IPS-20b (cell line): ENCODE data around the gene PLCXD3.
A peak's percentile ranks its signal among the peaks of the same experiment; 100 is the strongest.

Experiments used
- H3K27ac ChIP-seq: one replicate; pipeline ENCODE4 v1.5.1; 2013; ENCODE audit warnings: low read length
- H3K27me3 ChIP-seq: 2 replicates; pipeline ENCODE4 v1.6.1; 2013; ENCODE audit warnings: mild to moderate bottlenecking, low read length, inconsistent platforms; ENCODE audit not compliant: insufficient read depth
- H3K36me3 ChIP-seq: 2 replicates; pipeline ENCODE4 v1.6.1; 2013; ENCODE audit warnings: low read depth, mild to moderate bottlenecking, inconsistent platforms, low read length, moderate library complexity; ENCODE audit not compliant: insufficient read depth
- H3K4me1 ChIP-seq: 2 replicates; pipeline ENCODE4 v1.6.1; 2013; ENCODE audit warnings: mild to moderate bottlenecking, control low read depth, inconsistent platforms, low read length, moderate library complexity; ENCODE audit not compliant: insufficient read depth
- H3K4me3 ChIP-seq: 2 replicates; pipeline ENCODE4 v1.5.1; 2013; ENCODE audit warnings: mild to moderate bottlenecking, low read length, inconsistent platforms
- H3K9ac ChIP-seq: 2 replicates; pipeline ENCODE4 v1.6.1; 2013; ENCODE audit warnings: low read depth, mild to moderate bottlenecking, inconsistent platforms, low read length, moderate library complexity
- H3K9me3 ChIP-seq: 2 replicates; pipeline ENCODE4 v1.6.1; 2013; ENCODE audit warnings: mild to moderate bottlenecking, low read depth, low read length, inconsistent platforms; ENCODE audit not compliant: insufficient read depth

Gene PLCXD3

DNA sequence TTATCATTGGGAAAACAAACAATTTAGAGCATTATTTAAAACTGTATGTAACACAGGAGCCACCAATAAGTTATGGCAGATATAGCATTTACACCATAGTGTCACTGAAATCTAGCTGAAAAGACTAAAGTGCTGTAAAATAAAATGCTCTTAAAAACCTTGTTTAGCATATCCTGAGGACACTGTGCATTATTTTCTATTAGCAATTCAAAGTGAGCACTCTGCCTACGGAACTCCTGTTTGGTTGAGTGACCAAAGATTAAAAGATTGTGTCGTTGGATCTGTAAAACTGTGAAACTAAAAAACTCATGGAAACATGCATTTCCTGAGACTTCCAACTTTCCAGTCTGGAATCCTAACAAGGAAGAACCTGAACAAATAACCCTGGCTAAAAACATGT is 201.1 kb downstream of the PLCXD3 start:
- no peaks in the 10 kb centered on the region for H3K4me1 ChIP-seq
- no peaks in the 10 kb centered on the region for H3K36me3 ChIP-seq
- no peak overlapping the region for H3K9ac ChIP-seq
- H3K27me3 ChIP-seq = no peaks in the 10 kb centered on the region
- no peak overlapping the region for H3K4me3 ChIP-seq
- no peaks in the 10 kb centered on the region for H3K9me3 ChIP-seq
- no peak overlapping the region for H3K27ac ChIP-seq

DNA sequence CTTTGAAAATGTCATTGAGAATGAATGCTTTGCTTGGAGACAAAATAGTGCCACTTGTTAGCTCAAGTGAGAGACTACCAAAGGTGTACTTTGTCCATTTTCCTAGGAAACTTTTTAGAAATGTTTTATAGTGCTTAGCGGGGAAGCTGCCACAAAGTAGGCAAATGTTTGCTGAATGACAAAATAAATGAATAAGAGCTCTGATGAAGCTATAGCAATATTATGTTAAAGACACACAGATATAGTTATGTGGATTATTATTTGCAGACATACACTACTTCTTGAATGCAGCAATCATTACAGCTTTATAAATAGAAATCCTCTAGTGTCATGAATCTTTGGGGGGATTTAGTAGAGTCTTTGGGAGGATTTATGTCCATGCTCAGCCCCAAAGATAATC is 204.4 kb downstream of the PLCXD3 start:
- no peaks in the 10 kb centered on the region for H3K36me3 ChIP-seq
- H3K4me3 ChIP-seq = no peak overlapping the region
- H3K27ac ChIP-seq = no peak overlapping the region
- H3K9me3 ChIP-seq = no peaks in the 10 kb centered on the region
- H3K27me3 ChIP-seq = no peaks in the 10 kb centered on the region
- no peaks in the 10 kb centered on the region for H3K4me1 ChIP-seq
- H3K9ac ChIP-seq = no peak overlapping the region

DNA sequence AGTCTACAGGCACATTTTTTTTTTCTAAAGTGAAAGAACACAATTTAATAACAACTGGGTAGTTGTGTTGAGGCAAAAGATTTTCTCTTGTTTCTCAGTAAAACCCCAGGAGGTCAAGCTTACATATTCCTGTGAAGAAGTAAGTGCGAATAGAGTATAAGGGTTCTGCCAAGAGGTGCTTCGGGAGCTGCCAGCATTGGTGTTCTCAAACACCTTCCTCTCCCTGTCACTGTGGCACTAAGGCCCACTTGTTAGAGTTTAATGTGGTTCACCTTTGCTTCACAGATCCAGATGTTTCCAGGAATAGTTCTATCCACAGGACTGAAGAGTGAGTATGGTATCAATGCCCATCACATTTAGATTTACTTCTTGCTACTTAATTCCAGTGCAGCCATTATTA is 205.3 kb downstream of the PLCXD3 start:
- H3K9ac ChIP-seq = no peak overlapping the region
- no peaks in the 10 kb centered on the region for H3K36me3 ChIP-seq
- H3K27ac ChIP-seq = no peak overlapping the region
- no peaks in the 10 kb centered on the region for H3K9me3 ChIP-seq
- no peaks in the 10 kb centered on the region for H3K27me3 ChIP-seq
- no peaks in the 10 kb centered on the region for H3K4me1 ChIP-seq
- no peak overlapping the region for H3K4me3 ChIP-seq

DNA sequence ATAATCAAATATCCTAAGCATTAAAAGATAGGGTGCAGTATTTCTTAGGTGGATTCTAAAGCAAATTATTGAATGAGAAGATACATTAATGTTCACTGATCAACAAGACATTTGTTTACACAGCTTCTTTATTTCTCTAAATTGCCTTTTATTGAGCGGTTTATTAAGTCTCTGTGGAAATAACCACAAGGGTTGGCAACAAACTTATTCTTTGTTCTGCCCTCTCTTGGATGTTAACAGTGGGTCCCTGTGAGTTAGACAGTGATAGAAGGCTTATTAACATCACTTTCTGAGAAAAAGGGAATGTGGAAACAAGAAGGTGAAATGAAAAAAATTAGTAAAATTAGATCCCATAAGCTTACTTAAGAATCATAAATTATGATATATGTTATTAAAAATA is 214.3 kb downstream of the PLCXD3 start:
- no peak overlapping the region for H3K9ac ChIP-seq
- H3K36me3 ChIP-seq = no peaks in the 10 kb centered on the region
- no peaks in the 10 kb centered on the region for H3K4me1 ChIP-seq
- no peak overlapping the region for H3K4me3 ChIP-seq
- H3K27me3 ChIP-seq = no peaks in the 10 kb centered on the region
- 0 out of 2 replicates have a peak, but pooled peaks cover 2% of the 10 kb centered on the region for H3K9me3 ChIP-seq
- H3K27ac ChIP-seq = no peak overlapping the region

DNA sequence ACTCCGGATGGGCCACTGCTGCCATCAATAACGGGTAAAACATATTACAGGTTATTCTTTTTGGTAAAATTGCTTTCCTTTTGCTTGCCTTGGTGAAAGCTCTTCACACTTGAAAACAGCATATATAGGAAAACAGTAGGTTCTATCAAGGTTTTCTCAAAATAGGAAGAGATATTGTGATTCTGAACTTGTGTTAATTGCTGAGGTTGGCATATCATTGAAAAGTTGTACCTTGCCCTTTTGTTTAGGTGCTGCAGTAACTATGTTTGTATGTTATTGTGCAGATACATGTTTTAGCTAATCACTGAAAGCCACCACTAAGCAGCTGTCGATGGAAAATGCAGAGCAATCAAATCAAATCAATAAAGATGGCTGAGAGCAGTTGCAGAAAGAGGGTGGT is 219.1 kb downstream of the PLCXD3 start:
- no peaks in the 10 kb centered on the region for H3K36me3 ChIP-seq
- no peaks in the 10 kb centered on the region for H3K27me3 ChIP-seq
- H3K27ac ChIP-seq = no peak overlapping the region
- no peaks in the 10 kb centered on the region for H3K4me1 ChIP-seq
- H3K4me3 ChIP-seq = no peak overlapping the region
- H3K9ac ChIP-seq = no peak overlapping the region
- peaks cover 10% of the 10 kb centered on the region; the same call in 1 of the 2 replicates for H3K9me3 ChIP-seq

DNA sequence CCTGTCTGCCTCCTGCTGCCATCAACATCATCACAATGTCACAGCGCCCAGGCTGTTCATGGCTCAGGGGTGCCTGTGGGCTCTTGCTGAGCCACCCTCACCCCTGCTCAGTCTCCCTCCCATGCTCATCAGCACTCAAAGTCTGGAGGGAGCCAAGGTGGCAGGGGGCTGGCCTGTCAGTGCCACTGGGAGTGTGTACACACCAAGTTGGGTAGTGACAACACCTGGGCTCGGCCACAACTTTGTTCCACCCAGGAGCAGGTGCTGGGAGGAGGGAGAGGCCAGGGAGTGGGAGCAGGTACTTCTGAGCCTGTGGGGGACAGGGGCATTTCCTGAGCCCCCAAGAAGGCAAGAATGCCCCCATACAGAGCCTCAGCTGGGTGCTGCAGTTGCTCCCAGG is 219.6 kb downstream of the PLCXD3 start:
- Histone ChIP-seq H3K27me3 (no peaks in the 10 kb centered on the region), H3K27ac (no peak overlapping the region), H3K9me3 (peaks cover 10% of the 10 kb centered on the region; the same call in 1 of the 2 replicates), H3K36me3 (no peaks in the 10 kb centered on the region), H3K9ac (no peak overlapping the region), H3K4me3 (no peak overlapping the region), H3K4me1 (peaks cover 3% of the 10 kb centered on the region; the same call in 1 of the 2 replicates)

DNA sequence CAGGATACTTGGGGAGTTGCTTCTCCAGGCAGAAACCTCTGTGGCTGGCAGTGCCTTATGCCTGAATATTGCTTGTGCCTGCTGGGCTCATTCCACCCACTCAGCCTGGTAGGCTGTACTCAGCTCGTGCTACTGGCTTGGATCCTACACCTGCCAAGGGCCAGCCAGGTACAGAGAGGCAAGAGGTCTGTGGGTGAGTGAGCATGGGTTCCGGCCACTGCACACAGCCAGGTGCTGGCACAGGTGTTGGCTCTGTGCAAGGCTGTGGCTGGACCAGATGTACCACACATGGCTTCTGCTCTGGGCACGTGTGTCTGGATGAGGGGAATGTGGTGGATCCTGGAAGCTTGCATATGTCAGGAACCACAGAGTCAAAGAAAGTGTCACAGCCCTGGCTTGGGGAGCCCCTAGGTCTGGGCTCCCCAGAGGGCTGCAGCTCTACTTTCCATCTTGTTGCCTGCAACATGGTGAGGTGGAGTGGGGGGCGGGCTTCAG is 220.4 kb downstream of the PLCXD3 start:
- Histone ChIP-seq H3K27ac (no peak overlapping the region), H3K9ac (no peak overlapping the region), H3K4me1 (peaks cover 9% of the 10 kb centered on the region; the same call in 1 of the 2 replicates), H3K4me3 (no peak overlapping the region), H3K36me3 (no peaks in the 10 kb centered on the region), H3K27me3 (no peaks in the 10 kb centered on the region), H3K9me3 (peaks cover 10% of the 10 kb centered on the region; the same call in 1 of the 2 replicates)

DNA sequence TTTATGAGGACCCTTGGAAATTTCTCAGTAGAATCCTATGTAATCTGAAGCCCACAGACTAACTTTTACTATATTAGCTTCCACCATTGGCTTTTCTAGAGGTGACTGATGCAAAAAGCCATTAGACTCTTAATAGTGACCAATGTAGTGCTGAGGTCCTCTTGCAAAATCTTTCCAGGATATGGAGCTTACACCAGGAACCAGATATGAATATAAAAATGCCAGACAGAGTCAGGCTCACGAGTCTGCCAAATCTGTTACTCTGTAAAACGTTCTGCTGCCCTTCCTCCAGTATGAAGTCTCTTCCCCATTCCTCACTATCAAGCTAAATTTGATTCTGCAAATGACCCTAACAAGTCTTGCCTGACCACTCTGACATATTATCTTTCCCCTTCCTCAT is 223.7 kb downstream of the PLCXD3 start:
- Histone ChIP-seq H3K27me3 (no peaks in the 10 kb centered on the region), H3K4me3 (no peak overlapping the region), H3K36me3 (no peaks in the 10 kb centered on the region), H3K9me3 (peaks cover 10% of the 10 kb centered on the region; the same call in 1 of the 2 replicates), H3K4me1 (peaks cover 20% of the 10 kb centered on the region; the same call in 1 of the 2 replicates), H3K9ac (no peak overlapping the region), H3K27ac (no peak overlapping the region)

DNA sequence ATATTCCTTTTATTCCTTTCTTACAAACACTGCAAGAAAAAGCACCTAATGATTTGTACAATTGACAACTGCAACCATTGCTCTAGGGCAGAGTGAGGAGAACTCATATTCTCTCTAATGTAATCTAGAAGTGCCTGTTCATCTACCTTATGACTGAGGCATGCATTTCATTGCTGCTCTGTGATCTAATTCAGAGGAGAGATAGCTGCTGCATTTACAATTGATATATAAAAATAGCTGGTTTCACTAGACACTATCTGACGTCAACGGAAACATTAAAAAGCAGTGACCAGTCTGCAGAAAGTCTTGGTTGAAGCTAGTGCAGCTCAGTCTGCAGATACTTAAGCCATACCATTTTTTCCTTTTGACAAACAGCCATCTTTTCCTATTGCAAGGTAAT is 224.2 kb downstream of the PLCXD3 start:
- Histone ChIP-seq H3K9ac (no peak overlapping the region), H3K4me3 (no peak overlapping the region), H3K4me1 (peaks cover 20% of the 10 kb centered on the region; the same call in 1 of the 2 replicates), H3K27me3 (no peaks in the 10 kb centered on the region), H3K36me3 (no peaks in the 10 kb centered on the region), H3K9me3 (peaks cover 9% of the 10 kb centered on the region; the same call in 1 of the 2 replicates), H3K27ac (no peak overlapping the region)

DNA sequence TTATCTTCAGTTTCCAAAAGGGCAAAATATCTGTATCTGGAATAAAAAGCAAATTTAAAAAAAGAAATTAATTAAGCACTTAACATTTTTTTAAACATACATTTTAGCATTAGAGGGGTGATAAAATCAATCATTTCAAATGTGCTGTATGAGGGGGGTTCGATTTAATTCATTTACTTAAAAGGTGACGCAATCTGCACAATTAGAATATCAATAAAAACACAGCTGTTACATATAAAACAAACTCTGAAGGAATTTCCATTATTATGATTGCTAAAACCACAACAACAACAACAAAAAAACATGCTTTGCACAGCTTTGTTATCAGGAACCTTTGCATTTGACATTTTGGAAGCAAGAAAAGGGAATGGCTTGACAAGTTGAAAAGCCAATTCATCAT is 225.5 kb downstream of the PLCXD3 start:
- Histone ChIP-seq H3K4me3 (no peak overlapping the region), H3K36me3 (no peaks in the 10 kb centered on the region), H3K9me3 (no peaks in the 10 kb centered on the region), H3K4me1 (peaks cover 20% of the 10 kb centered on the region; the same call in 1 of the 2 replicates), H3K9ac (no peak overlapping the region), H3K27me3 (no peaks in the 10 kb centered on the region), H3K27ac (peak overlapping the region; percentile 25)

DNA sequence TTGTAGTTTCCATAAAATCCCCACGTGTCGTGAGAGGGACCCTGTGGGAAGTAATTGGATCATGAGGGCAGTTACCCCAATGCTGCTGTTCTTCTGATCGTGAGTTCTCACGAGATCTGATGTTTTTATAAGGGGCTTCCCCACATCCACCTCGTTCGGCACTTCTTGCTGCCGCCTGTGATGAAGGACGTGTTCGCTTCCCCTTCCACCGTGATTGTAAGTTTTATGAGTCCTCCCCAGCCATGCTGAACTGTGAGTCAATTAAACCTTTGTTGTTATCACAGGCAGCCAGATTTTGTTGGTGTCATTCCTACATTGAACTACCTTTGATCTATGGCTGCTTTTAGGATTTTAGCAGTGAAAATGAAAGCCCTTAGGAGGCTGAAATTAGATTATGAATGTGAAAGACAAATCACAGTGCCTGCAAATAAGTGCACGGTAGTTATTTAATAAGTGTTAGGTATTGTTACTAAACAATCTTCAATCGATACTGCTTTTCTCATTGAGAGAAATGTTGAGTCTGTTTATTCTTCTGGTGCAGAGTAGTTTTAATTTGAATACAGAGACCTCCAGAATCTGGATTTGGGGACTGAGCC is 229.1 kb downstream of the PLCXD3 start:
- H3K4me3 ChIP-seq = no peak overlapping the region
- H3K36me3 ChIP-seq = no peaks in the 10 kb centered on the region
- peaks cover 20% of the 10 kb centered on the region; the same call in 1 of the 2 replicates for H3K4me1 ChIP-seq
- no peaks in the 10 kb centered on the region for H3K9me3 ChIP-seq
- no peak overlapping the region for H3K9ac ChIP-seq
- H3K27me3 ChIP-seq = no peaks in the 10 kb centered on the region
- no peak overlapping the region for H3K27ac ChIP-seq

DNA sequence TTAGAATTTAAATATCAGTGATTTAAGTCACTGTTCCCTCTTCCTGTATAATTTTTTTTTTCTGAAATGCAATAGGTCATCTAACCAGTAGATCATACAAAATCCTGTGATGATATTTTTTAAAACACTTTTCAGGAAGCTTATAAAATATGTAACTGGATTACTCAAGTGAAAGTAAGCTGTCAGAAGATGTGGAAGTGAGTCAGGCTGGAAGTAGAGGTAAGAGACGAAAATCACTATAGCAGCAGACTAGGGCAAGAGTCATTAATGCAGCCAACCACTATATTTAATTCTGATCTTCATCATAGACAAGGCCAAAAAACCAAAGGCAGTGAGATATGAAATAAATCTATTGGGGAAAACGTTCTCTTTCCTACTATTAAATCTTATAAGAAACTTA is 231.4 kb downstream of the PLCXD3 start:
- Histone ChIP-seq H3K9ac (no peak overlapping the region), H3K9me3 (no peaks in the 10 kb centered on the region), H3K36me3 (no peaks in the 10 kb centered on the region), H3K4me3 (no peak overlapping the region), H3K27ac (no peak overlapping the region), H3K27me3 (no peaks in the 10 kb centered on the region), H3K4me1 (peaks cover 4% of the 10 kb centered on the region; the same call in 1 of the 2 replicates)
